Panc1 (cell line): ENCODE results near the gene ATP6V1B1. TPM values are rescaled to one million over a fixed set of nuclear protein-coding genes. Genes with fewer than 3 reads are reported as not detected.

Source experiments
- ATAC-seq: fragments of 200-7000 bp; cut with Tn5 transposase; 2 replicates; pipeline ENCODE4 v1.9.1; 2020; ENCODE audit warnings: mild to moderate bottlenecking, moderate library complexity
- BruUV-seq: library from RNA; stranded (reverse); fragments of 400-500 nt; replicated peaks from 2 replicates; lab custom pipeline; 2021; lab: Mats Ljungman, UMichigan
- CTCF ChIA-PET: fragments of 300-600 bp; sonication (Branson Sonifier 250); formaldehyde crosslinking; loops from one replicate; lab custom pipeline; 2022; ENCODE audit warnings: antibody characterized with exemption; lab: Charles Lee
- POLR2A ChIA-PET: fragments of 300-600 bp; sonication (Branson Sonifier 250); formaldehyde crosslinking; loops from one replicate; lab custom pipeline; 2022; ENCODE audit warnings: antibody characterized with exemption; lab: Charles Lee
- DNase-seq: peaks from one replicate; pipeline ENCODE4 v3.0.0-alpha.2; 2010; ENCODE audit warnings: low read depth, low spot score
- H3K27ac ChIP-seq: 2 replicates; pipeline ENCODE4 v1.5.1; 2011; ENCODE audit warnings: mild to moderate bottlenecking, low read length, inconsistent platforms
- H3K27me3 ChIP-seq: fragments of 200-500 bp; sonication (Bioruptor generic); 2 replicates; pipeline ENCODE4 v1.6.0; 2014; ENCODE audit warnings: low read length, inconsistent platforms; ENCODE audit not compliant: control insufficient read depth, insufficient read depth
- H3K36me3 ChIP-seq: fragments of 200-500 bp; sonication (Bioruptor generic); 2 replicates; pipeline ENCODE4 v1.5.1; 2014; ENCODE audit warnings: inconsistent platforms, mild to moderate bottlenecking, low read length, moderate library complexity; ENCODE audit not compliant: control insufficient read depth, insufficient read depth
- H3K4me1 ChIP-seq: 2 replicates; pipeline ENCODE4 v1.5.1; 2011; ENCODE audit warnings: inconsistent platforms, mild to moderate bottlenecking, low read length, moderate library complexity; ENCODE audit not compliant: control insufficient read depth, insufficient read depth
- H3K4me3 ChIP-seq, 2 experiments: 2 replicates each; pipeline ENCODE4 v1.5.1; 2011 to 2012; ENCODE audit warnings: low read depth in 2 of 2, low read length in 2 of 2, mild to moderate bottlenecking in 2 of 2, inconsistent platforms in 1 of 2, moderate library complexity in 1 of 2
- H3K9me3 ChIP-seq: fragments of 200-500 bp; sonication (Bioruptor generic); 2 replicates; pipeline ENCODE4 v1.5.1; 2014; ENCODE audit warnings: low read depth, mild to moderate bottlenecking, inconsistent platforms, low read length, moderate library complexity; ENCODE audit not compliant: control insufficient read depth, insufficient read depth
- POLR2AphosphoS5 ChIP-seq: IDR thresholded peaks from 2 replicates; pipeline ENCODE4 v1.6.1; 2012; ENCODE audit warnings: mild to moderate bottlenecking, low read depth, low read length, moderate library complexity
- SIN3A ChIP-seq: IDR thresholded peaks from 2 replicates; pipeline ENCODE4 v1.6.1; 2012; ENCODE audit warnings: low read depth, mild to moderate bottlenecking, low read length, moderate library complexity, borderline replicate concordance; ENCODE audit not compliant: insufficient read depth
- in situ Hi-C: cut with HindIII; loops from 2 replicates; pipeline ENCODE4 v1.10.0; 2016; ENCODE audit warnings: low sequenced_read_pairs, low pct_unique_long_range_greater_than_20kb
- intact Hi-C: fragments of 100-400 bp; cut with micrococcal nuclease; formaldehyde crosslinking; loops from one replicate; pipeline ENCODE4 v1.10.0; 2022; ENCODE audit not compliant: unreplicated experiment
- total RNA-seq: library from RNA; stranded (reverse); gene quantifications from one replicate; pipeline ENCODE4 v1.2.1, GENCODE V29; 2021; ENCODE audit not compliant: unreplicated experiment
- TF ChIP-seq, protein P1 (sequence below), 2 experiments: IDR thresholded peaks; 2 replicates each; pipeline ENCODE4 v1.6.1; 2011 to 2012; ENCODE audit warnings: low read depth in 2 of 2, control low read depth in 1 of 2, low read length in 1 of 2, mild to moderate bottlenecking in 1 of 2, moderate library complexity in 1 of 2; ENCODE audit not compliant: insufficient read depth in 1 of 2
- TF ChIP-seq, protein P2 (sequence below): fragments of 450-650 bp; IDR thresholded peaks from 2 replicates; pipeline ENCODE4 v1.5.1; 2017; ENCODE audit warnings: mild to moderate bottlenecking

The ATP6V1B1 gene
- total RNA-seq, 1 experiment from 2014 or later, result 0.18 TPM

DNA sequence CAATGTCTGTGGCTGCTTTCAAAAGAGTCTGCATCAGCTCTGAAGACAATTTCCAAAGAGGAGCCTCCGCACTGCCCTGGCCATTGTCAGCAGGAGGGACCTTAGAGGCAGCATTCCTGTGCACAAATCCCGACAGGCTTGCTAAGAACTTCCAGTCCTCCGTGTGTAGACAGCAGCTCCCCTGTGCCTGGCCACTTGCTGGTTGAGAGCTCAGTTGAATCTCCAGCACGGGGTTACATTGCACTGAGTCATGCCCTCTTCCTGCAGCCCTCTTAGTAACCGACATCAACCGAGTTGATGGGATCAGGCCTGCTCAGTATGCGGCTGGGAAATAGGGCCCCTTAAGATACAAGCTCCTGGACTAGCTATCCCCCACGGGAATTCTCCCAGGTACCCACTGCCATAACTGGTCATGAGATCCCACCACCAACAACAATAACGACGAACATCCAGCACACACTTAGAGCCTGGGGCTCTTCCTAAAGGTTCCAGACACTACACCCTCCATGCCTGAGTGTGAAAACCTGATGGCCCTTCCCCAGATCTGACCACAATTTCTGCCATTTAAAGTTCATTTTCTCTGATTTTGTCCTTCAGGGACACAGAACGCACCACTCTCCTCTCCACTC, 12.0 kb downstream of the ATP6V1B1 start:
- POLR2A ChIA-PET, result interaction anchor here (0.5 kb wide), 1 partner anchor 703 kb away, joined by 8 read pairs; no protein-coding TSS in a partner anchor
- in situ Hi-C loops (no loop called here), intact Hi-C loops (loop anchor here (2.0 kb wide), 2 partner anchors 77 to 85 kb away; no protein-coding TSS in a partner anchor)
- H3K9me3 ChIP-seq, result no peaks in the 10 kb centered on the region
- TF ChIP-seq, protein P1, sequence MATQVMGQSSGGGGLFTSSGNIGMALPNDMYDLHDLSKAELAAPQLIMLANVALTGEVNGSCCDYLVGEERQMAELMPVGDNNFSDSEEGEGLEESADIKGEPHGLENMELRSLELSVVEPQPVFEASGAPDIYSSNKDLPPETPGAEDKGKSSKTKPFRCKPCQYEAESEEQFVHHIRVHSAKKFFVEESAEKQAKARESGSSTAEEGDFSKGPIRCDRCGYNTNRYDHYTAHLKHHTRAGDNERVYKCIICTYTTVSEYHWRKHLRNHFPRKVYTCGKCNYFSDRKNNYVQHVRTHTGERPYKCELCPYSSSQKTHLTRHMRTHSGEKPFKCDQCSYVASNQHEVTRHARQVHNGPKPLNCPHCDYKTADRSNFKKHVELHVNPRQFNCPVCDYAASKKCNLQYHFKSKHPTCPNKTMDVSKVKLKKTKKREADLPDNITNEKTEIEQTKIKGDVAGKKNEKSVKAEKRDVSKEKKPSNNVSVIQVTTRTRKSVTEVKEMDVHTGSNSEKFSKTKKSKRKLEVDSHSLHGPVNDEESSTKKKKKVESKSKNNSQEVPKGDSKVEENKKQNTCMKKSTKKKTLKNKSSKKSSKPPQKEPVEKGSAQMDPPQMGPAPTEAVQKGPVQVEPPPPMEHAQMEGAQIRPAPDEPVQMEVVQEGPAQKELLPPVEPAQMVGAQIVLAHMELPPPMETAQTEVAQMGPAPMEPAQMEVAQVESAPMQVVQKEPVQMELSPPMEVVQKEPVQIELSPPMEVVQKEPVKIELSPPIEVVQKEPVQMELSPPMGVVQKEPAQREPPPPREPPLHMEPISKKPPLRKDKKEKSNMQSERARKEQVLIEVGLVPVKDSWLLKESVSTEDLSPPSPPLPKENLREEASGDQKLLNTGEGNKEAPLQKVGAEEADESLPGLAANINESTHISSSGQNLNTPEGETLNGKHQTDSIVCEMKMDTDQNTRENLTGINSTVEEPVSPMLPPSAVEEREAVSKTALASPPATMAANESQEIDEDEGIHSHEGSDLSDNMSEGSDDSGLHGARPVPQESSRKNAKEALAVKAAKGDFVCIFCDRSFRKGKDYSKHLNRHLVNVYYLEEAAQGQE (IDR thresholded peaks at IDR 0.05; ENCODE audit: insufficient read depth in 1 of 2, low read depth in 2 of 2, low read length in 1 of 2), result no peak
- TF ChIP-seq SIN3A, result no peak
- no peak for TF ChIP-seq POLR2AphosphoS5
- H3K27me3 ChIP-seq, result peaks cover 2% of the 10 kb centered on the region; the same call in 1 of the 2 replicates
- no TSS peak for BruUV-seq
- no peaks in the 10 kb centered on the region for H3K36me3 ChIP-seq
- peak overlapping the region in 1 of 2 experiments; percentile 43; a peak in 2 of 4 replicates for H3K4me3 ChIP-seq
- DNase-seq, result no peak
- no peak overlapping the region for H3K27ac ChIP-seq
- no peaks in the 10 kb centered on the region; the same call in 1 of the 2 replicates for H3K4me1 ChIP-seq
- CTCF ChIA-PET, result interaction anchor here (0.5 to 1.5 kb wide), 15 partner anchors 17 to 644 kb away, joined by 3 to 9 read pairs (median 3); partner anchors contain the start of genes ANKRD53 and NAGK
- peak; percentile 73 for ATAC-seq

DNA sequence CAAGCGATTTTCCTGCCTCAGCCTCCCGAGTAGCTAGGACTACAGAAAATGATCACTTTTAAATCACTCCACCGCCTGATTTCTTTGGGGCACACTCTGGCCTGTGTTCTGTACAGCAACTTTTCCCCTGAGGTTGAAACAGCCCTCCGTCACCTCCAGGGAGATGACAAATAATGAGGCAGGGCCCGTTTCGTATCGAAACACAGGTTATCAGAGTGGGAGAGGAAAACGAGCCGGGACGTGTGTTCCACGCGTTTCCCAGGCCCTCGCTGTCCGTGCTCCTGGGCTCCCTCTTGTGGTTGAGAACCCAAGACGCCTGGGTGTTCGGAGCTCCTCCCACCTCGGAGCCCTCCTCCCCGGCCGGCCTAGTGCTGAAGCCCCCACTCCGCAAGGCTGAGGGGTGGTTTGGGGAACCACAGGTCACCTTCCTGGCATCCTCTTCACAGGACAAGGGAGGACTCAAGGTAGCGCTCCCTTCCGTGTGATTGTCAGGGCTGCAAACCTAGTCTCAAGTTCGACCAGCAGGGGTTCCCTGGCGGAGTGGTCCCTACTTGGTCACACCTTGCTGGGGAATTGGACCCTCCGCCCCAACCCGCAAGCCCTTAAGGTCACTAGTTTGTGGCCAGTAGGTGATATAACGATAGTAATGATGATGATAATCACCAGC, 12.8 kb downstream of the ATP6V1B1 start:
- ChIA-PET POLR2A (interaction anchor here (0.5 kb wide), 1 partner anchor 704 kb away, joined by 8 read pairs; no protein-coding TSS in a partner anchor), CTCF (interaction anchor here (0.5 to 1.5 kb wide), 17 partner anchors 14 to 645 kb away, joined by 3 to 9 read pairs (median 3); partner anchors contain the start of genes ANKRD53 and NAGK)
- peak; percentile 96 for ATAC-seq
- H3K9me3 ChIP-seq, result no peaks in the 10 kb centered on the region
- intact Hi-C loops (loop anchor here (2.0 kb wide), 1 partner anchor 78 kb away; no protein-coding TSS in a partner anchor), in situ Hi-C loops (no loop called here)
- no peaks in the 10 kb centered on the region; the same call in 1 of the 2 replicates for H3K4me1 ChIP-seq
- TF ChIP-seq, protein P2, sequence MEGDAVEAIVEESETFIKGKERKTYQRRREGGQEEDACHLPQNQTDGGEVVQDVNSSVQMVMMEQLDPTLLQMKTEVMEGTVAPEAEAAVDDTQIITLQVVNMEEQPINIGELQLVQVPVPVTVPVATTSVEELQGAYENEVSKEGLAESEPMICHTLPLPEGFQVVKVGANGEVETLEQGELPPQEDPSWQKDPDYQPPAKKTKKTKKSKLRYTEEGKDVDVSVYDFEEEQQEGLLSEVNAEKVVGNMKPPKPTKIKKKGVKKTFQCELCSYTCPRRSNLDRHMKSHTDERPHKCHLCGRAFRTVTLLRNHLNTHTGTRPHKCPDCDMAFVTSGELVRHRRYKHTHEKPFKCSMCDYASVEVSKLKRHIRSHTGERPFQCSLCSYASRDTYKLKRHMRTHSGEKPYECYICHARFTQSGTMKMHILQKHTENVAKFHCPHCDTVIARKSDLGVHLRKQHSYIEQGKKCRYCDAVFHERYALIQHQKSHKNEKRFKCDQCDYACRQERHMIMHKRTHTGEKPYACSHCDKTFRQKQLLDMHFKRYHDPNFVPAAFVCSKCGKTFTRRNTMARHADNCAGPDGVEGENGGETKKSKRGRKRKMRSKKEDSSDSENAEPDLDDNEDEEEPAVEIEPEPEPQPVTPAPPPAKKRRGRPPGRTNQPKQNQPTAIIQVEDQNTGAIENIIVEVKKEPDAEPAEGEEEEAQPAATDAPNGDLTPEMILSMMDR, result peak; percentile 97
- TF ChIP-seq, protein P1 (IDR thresholded peaks at IDR 0.05; ENCODE audit: insufficient read depth in 1 of 2, low read depth in 2 of 2, low read length in 1 of 2), result no peak
- peaks cover 5% of the 10 kb centered on the region for H3K27me3 ChIP-seq
- DNase-seq, result peak; percentile 63
- H3K27ac ChIP-seq, result no peak overlapping the region
- BruUV-seq, result no TSS peak
- H3K4me3 ChIP-seq, result peak overlapping the region; percentile 16 to 43
- H3K36me3 ChIP-seq, result no peaks in the 10 kb centered on the region
